Mononuclear cell (primary cell): ENCODE results near the gene ITGA3. TPM values are rescaled to one million over a fixed set of nuclear protein-coding genes. Genes with fewer than 3 reads are reported as not detected.

Experiments used
- H3K27me3 ChIP-seq: 2 replicates; pipeline ENCODE4 v1.6.0; 2011; ENCODE audit warnings: low read length, control low read depth; ENCODE audit not compliant: insufficient read depth
- H3K4me1 ChIP-seq: 2 replicates; pipeline ENCODE4 v1.5.1; 2011; ENCODE audit warnings: mild to moderate bottlenecking, low read length, control low read depth; ENCODE audit not compliant: insufficient read depth
- H3K4me3 ChIP-seq: 2 replicates; pipeline ENCODE4 v1.5.1; 2011; ENCODE audit warnings: mild to moderate bottlenecking, low read length, moderate library complexity
- H3K9me3 ChIP-seq: 2 replicates; pipeline ENCODE4 v1.5.1; 2011; ENCODE audit warnings: low read depth, mild to moderate bottlenecking, control low read depth, low read length
- total RNA-seq: library from RNA; depleted of rRNA; stranded (reverse); fragments of >200 nt; gene quantifications from one replicate; pipeline ENCODE4 v1.2.3, GENCODE V29; 2012

ITGA3 gene
- total RNA-seq, 1 donor, result 1.7 TPM

GRCh38 chr17:50135316-50136095 lies 79.6 kb downstream of the ITGA3 start:
- Histone ChIP-seq H3K4me1 (peaks cover 24% of the 10 kb centered on the region), H3K4me3 (no peak overlapping the region), H3K27me3 (peaks cover 4% of the 10 kb centered on the region), H3K9me3 (no peaks in the 10 kb centered on the region)

- no peak overlapping the region for H3K4me3 ChIP-seq
- H3K27me3 ChIP-seq, result no peaks in the 10 kb centered on the region
- H3K4me1 ChIP-seq, result peaks cover 24% of the 10 kb centered on the region
- H3K9me3 ChIP-seq, result no peaks in the 10 kb centered on the region
These were observed 80.3 kb downstream of the ITGA3 start for GRCh38 chr17:50136096-50136687.

GRCh38 chr17:50137042-50137441 lies 81.1 kb downstream of the ITGA3 start:
- Histone ChIP-seq H3K4me1 (peaks cover 32% of the 10 kb centered on the region), H3K4me3 (no peak overlapping the region), H3K27me3 (no peaks in the 10 kb centered on the region), H3K9me3 (no peaks in the 10 kb centered on the region)

GRCh38 chr17:50139185-50139783 lies 83.4 kb downstream of the ITGA3 start:
- no peaks in the 10 kb centered on the region for H3K27me3 ChIP-seq

More at GRCh38 chr17:50139185-50139783, 83.4 kb downstream of the ITGA3 start:
- Histone ChIP-seq H3K4me3 (no peak overlapping the region), H3K9me3 (no peaks in the 10 kb centered on the region), H3K4me1 (peaks cover 53% of the 10 kb centered on the region)

Other genes starting within 250 kb of the ITGA3 start
- gene TAC4, start 208.0 kb upstream of the ITGA3 start, total RNA-seq, result not detected
- gene DLX4, start 86.9 kb upstream of the ITGA3 start, total RNA-seq, result 0.10 TPM
- gene DLX3, start 60.9 kb upstream of the ITGA3 start, total RNA-seq, result not detected
- gene PDK2, start 39.2 kb downstream of the ITGA3 start, total RNA-seq, result 10.1 TPM
- 0.63 TPM for gene SAMD14, start 74.0 kb downstream of the ITGA3 start, total RNA-seq
- gene PPP1R9B, start 94.6 kb downstream of the ITGA3 start, total RNA-seq, result 53.0 TPM
- not detected for gene SGCA, start 109.9 kb downstream of the ITGA3 start, total RNA-seq
- gene COL1A1, start 145.5 kb downstream of the ITGA3 start, total RNA-seq, result 2.9 TPM
- gene TMEM92, start 218.4 kb downstream of the ITGA3 start, total RNA-seq, result not detected